Measurements from ENCODE around the gene ETS1.
A peak's percentile ranks its signal among the peaks of the same experiment; 100 is the strongest.

The ETS1 gene

DNA sequence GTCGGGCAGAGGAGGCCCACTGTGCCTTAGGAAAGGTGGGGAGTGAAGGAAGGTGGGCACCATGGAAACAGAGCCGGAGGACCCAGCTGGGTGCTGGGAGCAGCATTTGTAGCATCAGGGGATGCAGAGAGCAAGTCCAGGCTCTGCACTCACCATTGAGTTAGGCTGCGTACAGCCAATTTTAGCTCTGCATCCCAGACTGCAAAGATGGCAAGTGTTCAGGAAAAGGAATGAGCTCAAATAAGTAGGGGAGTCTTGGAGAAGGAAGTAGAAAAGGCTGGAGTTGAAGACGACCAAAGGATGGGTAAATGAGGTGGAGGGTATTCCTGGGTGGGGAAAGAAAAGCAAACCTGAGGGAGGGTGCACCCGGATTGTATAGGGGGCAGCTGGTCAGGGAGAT, 31.6 kb upstream of the ETS1 start:
- TF ChIP-seq EZH2 (IDR thresholded peaks at IDR 0.05; ENCODE audit: borderline replicate concordance, low read length) = no peak
- TF ChIP-seq, protein P1, sequence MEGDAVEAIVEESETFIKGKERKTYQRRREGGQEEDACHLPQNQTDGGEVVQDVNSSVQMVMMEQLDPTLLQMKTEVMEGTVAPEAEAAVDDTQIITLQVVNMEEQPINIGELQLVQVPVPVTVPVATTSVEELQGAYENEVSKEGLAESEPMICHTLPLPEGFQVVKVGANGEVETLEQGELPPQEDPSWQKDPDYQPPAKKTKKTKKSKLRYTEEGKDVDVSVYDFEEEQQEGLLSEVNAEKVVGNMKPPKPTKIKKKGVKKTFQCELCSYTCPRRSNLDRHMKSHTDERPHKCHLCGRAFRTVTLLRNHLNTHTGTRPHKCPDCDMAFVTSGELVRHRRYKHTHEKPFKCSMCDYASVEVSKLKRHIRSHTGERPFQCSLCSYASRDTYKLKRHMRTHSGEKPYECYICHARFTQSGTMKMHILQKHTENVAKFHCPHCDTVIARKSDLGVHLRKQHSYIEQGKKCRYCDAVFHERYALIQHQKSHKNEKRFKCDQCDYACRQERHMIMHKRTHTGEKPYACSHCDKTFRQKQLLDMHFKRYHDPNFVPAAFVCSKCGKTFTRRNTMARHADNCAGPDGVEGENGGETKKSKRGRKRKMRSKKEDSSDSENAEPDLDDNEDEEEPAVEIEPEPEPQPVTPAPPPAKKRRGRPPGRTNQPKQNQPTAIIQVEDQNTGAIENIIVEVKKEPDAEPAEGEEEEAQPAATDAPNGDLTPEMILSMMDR (IDR thresholded peaks at IDR 0.05; ENCODE audit: low read length) = no peak
- H3K27me3 ChIP-seq (ENCODE audit: insufficient read depth, low read length) = no peaks in the 10 kb centered on the region
- H3K4me1 ChIP-seq (ENCODE audit: insufficient read depth, low read length, severe bottlenecking) = peaks cover 99% of the 10 kb centered on the region
- no peaks in the 10 kb centered on the region for H3K79me2 ChIP-seq (ENCODE audit: insufficient read depth, low read length)
- no peaks in the 10 kb centered on the region for H4K20me1 ChIP-seq (ENCODE audit: insufficient read depth, low read length)
- no peak overlapping the region for H3K4me3 ChIP-seq (ENCODE audit: low read depth, low read length, poor library complexity, severe bottlenecking)
- no peak overlapping the region for H2AFZ ChIP-seq (ENCODE audit: low read length)
- peak overlapping the region; percentile 100 for H3K27ac ChIP-seq (ENCODE audit: low read depth, low read length, poor library complexity, severe bottlenecking)
- H3K4me2 ChIP-seq (ENCODE audit: low read length) = no peak overlapping the region
- no peaks in the 10 kb centered on the region for H3K36me3 ChIP-seq (ENCODE audit: insufficient read depth, low read length)
- no peaks in the 10 kb centered on the region for H3K9me2 ChIP-seq (ENCODE audit: low read depth, low read length)
- H3K9me3 ChIP-seq (ENCODE audit: low read length) = no peaks in the 10 kb centered on the region
- no peaks in the 10 kb centered on the region for H3F3A ChIP-seq (ENCODE audit: insufficient read depth, low read length)
- H3K9ac ChIP-seq (ENCODE audit: low read length) = no peak overlapping the region; the same call in 1 of the 2 replicates

DNA sequence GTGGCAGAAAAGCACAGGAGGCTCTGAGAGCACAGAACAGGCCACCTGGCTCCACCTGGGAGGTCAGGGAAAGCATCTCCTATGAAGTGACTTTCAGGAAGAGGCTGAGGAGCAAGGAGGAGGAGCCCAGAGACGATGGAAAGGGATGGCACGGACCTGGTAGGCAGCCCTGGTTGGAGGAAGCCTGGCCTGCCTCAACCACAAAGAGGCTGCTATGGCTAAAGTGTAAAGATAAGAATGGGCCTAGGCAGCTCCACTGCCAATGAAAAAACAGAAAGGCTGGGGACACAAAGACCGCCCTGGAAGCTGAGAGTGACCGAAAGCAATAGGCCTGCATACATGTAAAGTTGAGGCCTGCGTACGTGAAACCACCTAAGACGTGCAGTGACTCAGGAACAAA, 31.2 kb upstream of the ETS1 start:
- no peaks in the 10 kb centered on the region for H3K79me2 ChIP-seq (ENCODE audit: insufficient read depth, low read length)

DNA sequence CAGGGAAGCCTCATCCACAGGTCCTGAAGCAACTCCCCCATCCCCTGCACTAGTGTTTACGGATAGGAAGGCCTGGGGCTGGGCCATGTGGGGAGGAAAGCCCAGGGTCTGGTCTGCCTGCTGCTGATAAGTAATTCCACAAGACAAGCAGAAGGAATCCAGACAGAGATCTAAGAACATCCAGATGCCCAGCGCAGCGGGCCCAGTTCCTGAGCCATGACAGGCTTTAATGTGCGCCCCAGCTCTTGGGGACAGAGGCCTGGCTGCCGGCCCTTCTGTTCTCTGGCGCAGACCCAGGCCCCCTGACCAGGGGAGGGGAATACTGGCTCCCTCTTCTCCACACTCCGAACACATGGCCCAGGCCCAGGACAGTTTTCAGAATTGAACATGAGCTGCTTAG, 28.8 kb upstream of the ETS1 start:
- no peak overlapping the region for H2AFZ ChIP-seq (ENCODE audit: low read length)
- H3K9ac ChIP-seq (ENCODE audit: low read length) = peak overlapping the region; percentile 16; the same call in 1 of the 2 replicates
- no peak overlapping the region for H3K4me2 ChIP-seq (ENCODE audit: low read length)
- no peaks in the 10 kb centered on the region for H3K9me3 ChIP-seq (ENCODE audit: low read length)
- no peaks in the 10 kb centered on the region for H3K27me3 ChIP-seq (ENCODE audit: insufficient read depth, low read length)
- H3K4me1 ChIP-seq (ENCODE audit: insufficient read depth, low read length, severe bottlenecking) = peaks cover 99% of the 10 kb centered on the region
- H3K27ac ChIP-seq (ENCODE audit: low read depth, low read length, poor library complexity, severe bottlenecking) = peak overlapping the region; percentile 100
- no peaks in the 10 kb centered on the region for H3K36me3 ChIP-seq (ENCODE audit: insufficient read depth, low read length)
- no peaks in the 10 kb centered on the region for H4K20me1 ChIP-seq (ENCODE audit: insufficient read depth, low read length)
- H3K4me3 ChIP-seq (ENCODE audit: low read depth, low read length, poor library complexity, severe bottlenecking) = no peak overlapping the region
- no peaks in the 10 kb centered on the region for H3K9me2 ChIP-seq (ENCODE audit: low read depth, low read length)
- TF ChIP-seq EZH2 (IDR thresholded peaks at IDR 0.05; ENCODE audit: borderline replicate concordance, low read length) = no peak
- TF ChIP-seq, protein P1 (IDR thresholded peaks at IDR 0.05; ENCODE audit: low read length) = no peak
- no peaks in the 10 kb centered on the region for H3K79me2 ChIP-seq (ENCODE audit: insufficient read depth, low read length)
- H3F3A ChIP-seq (ENCODE audit: insufficient read depth, low read length) = no peaks in the 10 kb centered on the region

More for the DNA sequence above, 31.2 kb upstream of the ETS1 start:
- Histone ChIP-seq H3K4me3 (ENCODE audit: low read depth, low read length, poor library complexity, severe bottlenecking) (no peak overlapping the region), H3K36me3 (ENCODE audit: insufficient read depth, low read length) (no peaks in the 10 kb centered on the region), H3K4me1 (ENCODE audit: insufficient read depth, low read length, severe bottlenecking) (peaks cover 99% of the 10 kb centered on the region), H3K4me2 (ENCODE audit: low read length) (no peak overlapping the region), H3K9me2 (ENCODE audit: low read depth, low read length) (no peaks in the 10 kb centered on the region), H3K27ac (ENCODE audit: low read depth, low read length, poor library complexity, severe bottlenecking) (peak overlapping the region; percentile 100), H3K9me3 (ENCODE audit: low read length) (no peaks in the 10 kb centered on the region), H2AFZ (ENCODE audit: low read length) (no peak overlapping the region), H3F3A (ENCODE audit: insufficient read depth, low read length) (no peaks in the 10 kb centered on the region), H3K27me3 (ENCODE audit: insufficient read depth, low read length) (no peaks in the 10 kb centered on the region), H4K20me1 (ENCODE audit: insufficient read depth, low read length) (no peaks in the 10 kb centered on the region), H3K9ac (ENCODE audit: low read length) (no peak overlapping the region; the same call in 1 of the 2 replicates)
- no peak for TF ChIP-seq EZH2 (IDR thresholded peaks at IDR 0.05; ENCODE audit: borderline replicate concordance, low read length)
- TF ChIP-seq, protein P1 (IDR thresholded peaks at IDR 0.05; ENCODE audit: low read length) = no peak

Measured in OCI-LY1 (cell line).